ENCODE data around the gene ING5. TPM values are rescaled to one million over a fixed set of nuclear protein-coding genes. Genes with fewer than 3 reads are reported as not detected.

Gene ING5
- total and polyA plus RNA-seq, 2 donors (not counting 3 experiments of a cell fraction or from before 2014, with no cell fraction given), result 24.5 to 33.4 TPM

DNA sequence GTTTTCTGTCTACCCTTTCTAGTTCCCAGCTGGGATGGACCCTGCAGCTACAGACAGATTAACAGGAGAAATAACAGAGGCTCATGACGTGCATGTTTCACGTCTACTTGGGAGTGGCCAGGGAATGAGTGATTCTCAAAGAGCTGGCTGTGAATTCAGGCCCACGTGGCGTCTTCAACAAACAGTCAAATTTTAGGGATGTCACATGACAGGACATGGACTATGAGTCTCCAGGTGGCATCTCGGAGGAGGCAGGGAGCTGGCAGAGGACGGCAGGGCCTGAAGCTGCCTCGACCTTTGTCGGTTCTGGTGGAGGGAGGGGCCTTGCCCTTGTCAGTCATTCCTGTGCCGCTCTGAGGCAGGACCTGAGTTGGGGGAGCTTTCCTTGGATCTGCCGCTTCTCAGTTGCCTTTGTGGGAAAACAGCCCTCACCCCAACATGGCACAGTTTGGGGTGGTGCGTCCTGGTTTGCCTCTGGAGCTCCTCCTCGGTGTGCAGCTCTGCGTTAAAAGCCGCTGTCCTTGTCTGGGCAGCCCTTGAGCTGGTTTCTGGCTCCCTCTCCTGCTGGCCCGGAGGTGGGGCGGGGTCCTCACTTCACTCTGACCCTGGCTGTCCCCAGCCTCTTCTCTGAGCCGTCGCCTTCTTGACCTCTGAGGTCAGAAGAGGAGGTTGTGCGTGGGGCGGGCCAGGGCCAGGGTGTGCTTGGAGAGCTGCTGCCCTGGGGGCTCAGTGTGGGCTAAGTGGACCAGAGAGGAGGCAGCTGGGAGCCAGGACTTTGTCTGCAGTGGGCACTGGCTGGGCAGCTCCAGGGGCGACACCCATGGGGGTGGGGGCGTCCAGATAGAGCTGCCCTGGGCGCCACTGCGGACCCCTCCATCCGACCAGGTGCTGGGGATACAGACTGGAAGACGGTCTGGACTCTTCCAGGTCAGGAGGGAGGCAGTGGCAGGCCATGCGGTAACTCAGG lies 62.7 kb downstream of the ING5 start:
- TF ChIP-seq POLR2A (IDR thresholded peaks at IDR 0.05; ENCODE audit: low read depth, low read length) (no peak), FOS (IDR thresholded peaks at IDR 0.05; ENCODE audit: borderline replicate concordance, insufficient read depth, low read length) (no peak), POLR2AphosphoS5 (IDR thresholded peaks at IDR 0.05; ENCODE audit: insufficient read depth, low read depth, low read length) (no peak), MYC (IDR thresholded peaks at IDR 0.05; ENCODE audit: low read depth, low read length) (no peak), MAX (IDR thresholded peaks at IDR 0.05; ENCODE audit: insufficient read depth, insufficient read length) (no peak)
- H3K27me3 ChIP-seq (ENCODE audit: control insufficient read depth in 2 of 2, insufficient read depth in 2 of 2, low read length in 2 of 2), result no peaks in the 10 kb centered on the region
- H3K4me3 ChIP-seq (replicated peaks in 1 of 3; ENCODE audit: insufficient read depth in 1 of 3, low read depth in 1 of 3, low read length in 3 of 3), result no peak overlapping the region
- H3K9me1 ChIP-seq (replicated peaks; ENCODE audit: control insufficient read depth, extremely low read depth, insufficient read depth, low read length), result no peaks in the 10 kb centered on the region
- ChIA-PET POLR2A (no interaction called here), CTCF (interaction anchor here (0.9 to 1.4 kb wide), 4 partner anchors 24 to 114 kb away, joined by 3 to 4 read pairs (median 3); partner anchors contain the start of gene ING5)
- no peak for DNase-seq (ENCODE audit: low read depth, low spot score)
- BruUV-seq (replicated peaks), result no TSS peak
- peaks cover 0 to 2% of the 10 kb centered on the region in 2 experiments for H3K36me3 ChIP-seq (ENCODE audit: control insufficient read depth in 2 of 2, extremely low read depth in 1 of 2, insufficient read depth in 2 of 2, low read length in 2 of 2)
- H3K4me1 ChIP-seq (ENCODE audit: control insufficient read depth, extremely low read depth, insufficient read depth, low read length), result no peaks in the 10 kb centered on the region
- no peaks in the 10 kb centered on the region for H4K20me1 ChIP-seq (replicated peaks; ENCODE audit: control insufficient read depth, extremely low read depth, insufficient read depth, low read length)
- no peaks in the 10 kb centered on the region for H3K79me2 ChIP-seq (ENCODE audit: control insufficient read depth, insufficient read depth, low read length)
- dilution Hi-C loops (cut with MboI; ENCODE audit: extremely low pct_ligation_motif_present, low sequenced_read_pairs) (no loop called here), intact Hi-C loops (cut with micrococcal nuclease) (no loop called here)
- FAIRE-seq, result no peak
- H2AFZ ChIP-seq (ENCODE audit: low read depth, low read length), result no peak overlapping the region
- H3K9ac ChIP-seq (replicated peaks; ENCODE audit: extremely low read depth, insufficient read depth, low read length), result no peak overlapping the region
- H3K4me2 ChIP-seq (ENCODE audit: insufficient read depth, low read length), result no peak overlapping the region
- H3K27ac ChIP-seq (ENCODE audit: insufficient read depth, low read depth, low read length), result no peak overlapping the region
- H3K9me3 ChIP-seq (replicated peaks; ENCODE audit: control insufficient read depth, insufficient read depth, low read length), result no peaks in the 10 kb centered on the region

Data from endothelial cell of umbilical vein (primary cell).